Small intestine (tissue), 7 donors: ENCODE data around the gene PPTC7. TPM values are rescaled to one million over a fixed set of nuclear protein-coding genes. Genes with fewer than 3 reads are reported as not detected.

Source experiments
- DNase-seq, 2 donors: peaks; one replicate each; pipeline versions ENCODE4 v3.0.0 to v3.0.0-alpha.2; 2013
- FAIRE-seq: peaks from 2 replicates; lab custom pipeline; 2012; peaks lifted over from hg19 to GRCh38; lab: Jason Lieb, UNC
- H3K27ac ChIP-seq, 3 donors: one replicate each; pipeline ENCODE4 v1.5.1; 2013; ENCODE audit warnings: low read length in 2 of 3, mild to moderate bottlenecking in 2 of 3, control low read depth in 1 of 3, inconsistent platforms in 1 of 3, low read depth in 1 of 3, moderate library complexity in 1 of 3
- H3K27me3 ChIP-seq, 3 donors: one replicate each; pipeline ENCODE4 v1.6.1; 2013; ENCODE audit warnings: low read length in 3 of 3, inconsistent platforms in 1 of 3; ENCODE audit not compliant: control insufficient read depth in 3 of 3, insufficient read depth in 3 of 3
- H3K36me3 ChIP-seq, 3 donors: one replicate each; pipeline ENCODE4 v1.6.1; 2013; ENCODE audit warnings: low read length in 3 of 3, inconsistent platforms in 1 of 3, low read depth in 1 of 3, mild to moderate bottlenecking in 1 of 3, moderate library complexity in 1 of 3; ENCODE audit not compliant: control insufficient read depth in 3 of 3, insufficient read depth in 2 of 3
- H3K4me1 ChIP-seq, 3 donors: one replicate each; pipeline ENCODE4 v1.6.1; 2013; ENCODE audit warnings: low read length in 2 of 3, inconsistent platforms in 1 of 3, low read depth in 1 of 3, mild to moderate bottlenecking in 1 of 3, moderate library complexity in 1 of 3; ENCODE audit not compliant: control insufficient read depth in 3 of 3, insufficient read depth in 2 of 3
- H3K4me3 ChIP-seq, 3 donors: one replicate each; pipeline ENCODE4 v1.5.1; 2013; ENCODE audit warnings: low read length in 3 of 3, control low read depth in 1 of 3, inconsistent platforms in 1 of 3, low read depth in 1 of 3, mild to moderate bottlenecking in 1 of 3, moderate library complexity in 1 of 3
- H3K9me3 ChIP-seq, 2 donors: one replicate each; pipeline ENCODE4 v1.6.1; 2013; ENCODE audit warnings: low read depth in 1 of 2, low read length in 1 of 2; ENCODE audit not compliant: control insufficient read depth in 2 of 2, insufficient read depth in 1 of 2
- WGBS, 3 donors: extraction: QIAGEN DNeasy Blood & Tissue Kit; methylation state at CpG; one replicate each; pipeline ENCODE4 v1.1.7; 2013; 5-methylcytosine and 5-hydroxymethylcytosine counted together
- polyA plus RNA-seq, 4 donors: library from polyadenylated mRNA; stranded (reverse) in 3 of 4; unstranded in 1 of 4; fragments of 200-250 nt in 3 of 4; fragments of 120-200 nt in 1 of 4; gene quantifications; one replicate each; pipeline versions ENCODE4 v1.2.1 to v1.2.3, GENCODE V29; 2013
- donor health status: healthy with polysubstance abuse.
- donor health status: control.
- donor health status: control.
- donor health status: Bipolar disorder and iron deficiency.
- donor health status: healthy.

Gene PPTC7
- polyA plus RNA-seq, 4 donors: 8.6 to 21.5 (median 12.0) TPM

GRCh38 chr12:110513842-110514241 lies 69.3 kb downstream of the PPTC7 start:
- no peak overlapping the region for H3K27ac ChIP-seq
- H3K4me1 ChIP-seq: no peaks in the 10 kb centered on the region
- H3K9me3 ChIP-seq: peaks cover 0 to 2% of the 10 kb centered on the region in 2 donors
- no peaks in the 10 kb centered on the region for H3K36me3 ChIP-seq
- no peaks in the 10 kb centered on the region for H3K27me3 ChIP-seq
- DNase-seq (no peak), FAIRE-seq (no peak)
- H3K4me3 ChIP-seq: no peak overlapping the region
- 79 to 82% (median 81%) methylated on average over 6 of the region's 6 CpGs for WGBS, 3 donors

GRCh38 chr12:110508071-110508586 lies 75.0 kb downstream of the PPTC7 start:
- no peaks in the 10 kb centered on the region for H3K9me3 ChIP-seq
- no peak for DNase-seq
- no peak overlapping the region for H3K27ac ChIP-seq
- no peaks in the 10 kb centered on the region for H3K36me3 ChIP-seq
- no peaks in the 10 kb centered on the region for H3K27me3 ChIP-seq
- no peaks in the 10 kb centered on the region for H3K4me1 ChIP-seq
- 82 to 88% (median 84%) methylated on average over 4 of the region's 4 CpGs for WGBS, 3 donors
- no peak overlapping the region for H3K4me3 ChIP-seq
- no peak for FAIRE-seq

DNA sequence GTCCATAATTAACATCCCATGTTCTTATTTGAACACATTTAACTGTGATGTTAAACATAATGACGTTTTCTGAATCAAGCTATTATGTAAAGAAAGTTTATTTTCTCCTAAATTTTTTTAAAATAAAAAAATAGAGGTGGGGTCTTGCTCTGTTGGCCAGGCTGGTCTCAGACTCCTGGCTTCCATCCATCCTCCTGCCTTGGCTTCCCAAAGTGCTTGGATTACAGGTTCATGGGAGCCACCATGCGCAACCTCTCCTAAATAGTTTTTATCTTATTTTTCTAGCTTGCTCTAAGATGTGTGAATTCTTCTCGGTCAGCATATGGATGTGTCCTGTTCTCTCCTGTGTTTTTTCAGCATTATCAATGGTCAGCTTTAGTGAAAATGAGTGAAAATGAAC lies 77.8 kb downstream of the PPTC7 start:
- FAIRE-seq: no peak
- no peaks in the 10 kb centered on the region for H3K36me3 ChIP-seq
- H3K27ac ChIP-seq: no peak overlapping the region
- H3K4me1 ChIP-seq: peaks cover 0 to 3% (median 0%) of the 10 kb centered on the region in 3 donors
- 75 to 80% (median 80%) methylated on average over 3 of the region's 3 CpGs for WGBS, 3 donors
- no peak overlapping the region for H3K4me3 ChIP-seq
- no peaks in the 10 kb centered on the region for H3K27me3 ChIP-seq
- no peak for DNase-seq
- no peaks in the 10 kb centered on the region for H3K9me3 ChIP-seq

GRCh38 chr12:110503432-110503831 lies 79.7 kb downstream of the PPTC7 start:
- Histone ChIP-seq H3K4me1 (peaks cover 0 to 3% (median 0%) of the 10 kb centered on the region in 3 donors), H3K27ac (no peak overlapping the region), H3K36me3 (no peaks in the 10 kb centered on the region), H3K27me3 (no peaks in the 10 kb centered on the region), H3K4me3 (no peak overlapping the region), H3K9me3 (no peaks in the 10 kb centered on the region)
- FAIRE-seq (no peak), DNase-seq (no peak)
- 74 to 77% (median 76%) methylated on average over 1 of the region's 1 CpG for WGBS, 3 donors

- peak; percentile 99 for DNase-seq
- H3K36me3 ChIP-seq: peaks cover 0 to 8% (median 0%) of the 10 kb centered on the region in 3 donors
- 7 to 9% (median 8%) methylated on average over 59 to 61 of the region's 61 CpGs for WGBS, 3 donors
- H3K4me1 ChIP-seq: peaks cover 0 to 3% (median 0%) of the 10 kb centered on the region in 3 donors
- H3K4me3 ChIP-seq: peak within 1 kb of the TSS; percentile 82 to 94 (median 93)
- H3K9me3 ChIP-seq: no peaks in the 10 kb centered on the region
- FAIRE-seq: no peak
- H3K27me3 ChIP-seq: no peaks in the 10 kb centered on the region
- H3K27ac ChIP-seq: peak within 1 kb of the TSS; percentile 89 to 96 (median 95)
These were observed 81.1 kb downstream of the PPTC7 start, which contains the start of the genes RAD9B and VPS29 for GRCh38 chr12:110501752-110502738. Gene RAD9B, plus strand, starts transcription at chr12:110502331. Its CDS starts 7 bp downstream, at chr12:110502338. Gene VPS29, minus strand, starts transcription at chr12:110502111. Its CDS starts 60 bp downstream, at chr12:110502051.

GRCh38 chr12:110501399-110501751 lies 81.7 kb downstream of the PPTC7 start:
- Histone ChIP-seq H3K36me3 (peaks cover 0 to 8% (median 0%) of the 10 kb centered on the region in 3 donors), H3K4me1 (peaks cover 0 to 3% (median 0%) of the 10 kb centered on the region in 3 donors), H3K9me3 (no peaks in the 10 kb centered on the region), H3K4me3 (peak overlapping the region; percentile 82 to 94 (median 93)), H3K27ac (peak overlapping the region; percentile 89 to 96 (median 95)), H3K27me3 (no peaks in the 10 kb centered on the region)
- 0 to 1% (median 0%) methylated on average over 17 of the region's 17 CpGs for WGBS, 3 donors
- peak in 1 of 2 donors; percentile 55 for DNase-seq
- FAIRE-seq: no peak

- DNase-seq (peak; percentile 12 to 25), FAIRE-seq (no peak)
- H3K4me3 ChIP-seq: no peak overlapping the region
- 66 to 74% (median 69%) methylated on average over 4 of the region's 4 CpGs for WGBS, 3 donors
- H3K4me1 ChIP-seq: peaks cover 0 to 3% (median 0%) of the 10 kb centered on the region in 3 donors
- H3K27me3 ChIP-seq: no peaks in the 10 kb centered on the region
- peaks cover 0 to 20% (median 0%) of the 10 kb centered on the region in 3 donors for H3K36me3 ChIP-seq
- H3K9me3 ChIP-seq: no peaks in the 10 kb centered on the region
- no peak overlapping the region for H3K27ac ChIP-seq
These were observed 84.0 kb downstream of the PPTC7 start for GRCh38 chr12:110498984-110499706.
